ENCODE results near the gene POLR2L.

POLR2L gene

GRCh38 chr11:842370-843002, at the start of gene POLR2L, which contains the start of gene TSPAN4:
Gene POLR2L (minus strand): TSS chr11:842529. CDS start chr11:842508, 21 bp downstream.
Gene TSPAN4 (plus strand): TSS chr11:842852. CDS start chr11:850305, 7,453 bp downstream.
- peak; percentile 93 for DNase-seq (ENCODE audit: extremely low read depth, insufficient read length)
- Histone ChIP-seq H3K36me3 (ENCODE audit: control insufficient read depth, insufficient read depth, low read length) (peaks cover 19% of the 10 kb centered on the region), H3K4me3 (replicated peaks; ENCODE audit: low read depth, low read length) (peak within 1 kb of the TSS; percentile 97), H3K27me3 (replicated peaks; ENCODE audit: control insufficient read depth, insufficient read depth, low read length) (no peaks in the 10 kb centered on the region)
- no peak for TF ChIP-seq CTCF (IDR thresholded peaks at IDR 0.05; ENCODE audit: insufficient read depth, low read length, poor library complexity, severe bottlenecking)

GRCh38 chr11:890794-891540, 48.6 kb upstream of the POLR2L start:
- no peak overlapping the region for H3K4me3 ChIP-seq (replicated peaks; ENCODE audit: low read depth, low read length)
- peaks cover 6% of the 10 kb centered on the region for H3K36me3 ChIP-seq (ENCODE audit: control insufficient read depth, insufficient read depth, low read length)
- no peaks in the 10 kb centered on the region for H3K27me3 ChIP-seq (replicated peaks; ENCODE audit: control insufficient read depth, insufficient read depth, low read length)
- TF ChIP-seq CTCF (IDR thresholded peaks at IDR 0.05; ENCODE audit: insufficient read depth, low read length, poor library complexity, severe bottlenecking) = no peak
- no peak for DNase-seq (ENCODE audit: extremely low read depth, insufficient read length)

- peaks cover 6% of the 10 kb centered on the region for H3K36me3 ChIP-seq (ENCODE audit: control insufficient read depth, insufficient read depth, low read length)
- no peak for DNase-seq (ENCODE audit: extremely low read depth, insufficient read length)
- TF ChIP-seq CTCF (IDR thresholded peaks at IDR 0.05; ENCODE audit: insufficient read depth, low read length, poor library complexity, severe bottlenecking) = no peak
- no peak overlapping the region for H3K4me3 ChIP-seq (replicated peaks; ENCODE audit: low read depth, low read length)
- no peaks in the 10 kb centered on the region for H3K27me3 ChIP-seq (replicated peaks; ENCODE audit: control insufficient read depth, insufficient read depth, low read length)
These were observed 47.6 kb upstream of the POLR2L start for GRCh38 chr11:889687-890475.

GRCh38 chr11:889257-889656, 46.9 kb upstream of the POLR2L start:
- no peak for TF ChIP-seq CTCF (IDR thresholded peaks at IDR 0.05; ENCODE audit: insufficient read depth, low read length, poor library complexity, severe bottlenecking)
- no peak overlapping the region for H3K4me3 ChIP-seq (replicated peaks; ENCODE audit: low read depth, low read length)
- no peaks in the 10 kb centered on the region for H3K27me3 ChIP-seq (replicated peaks; ENCODE audit: control insufficient read depth, insufficient read depth, low read length)
- no peak for DNase-seq (ENCODE audit: extremely low read depth, insufficient read length)
- peaks cover 6% of the 10 kb centered on the region for H3K36me3 ChIP-seq (ENCODE audit: control insufficient read depth, insufficient read depth, low read length)

- peaks cover 10% of the 10 kb centered on the region for H3K36me3 ChIP-seq (ENCODE audit: control insufficient read depth, insufficient read depth, low read length)
These were observed 46.2 kb upstream of the POLR2L start for GRCh38 chr11:888310-889212.

More at GRCh38 chr11:888310-889212, 46.2 kb upstream of the POLR2L start:
- Histone ChIP-seq H3K4me3 (replicated peaks; ENCODE audit: low read depth, low read length) (no peak overlapping the region), H3K27me3 (replicated peaks; ENCODE audit: control insufficient read depth, insufficient read depth, low read length) (no peaks in the 10 kb centered on the region)
- DNase-seq (ENCODE audit: extremely low read depth, insufficient read length) = no peak
- TF ChIP-seq CTCF (IDR thresholded peaks at IDR 0.05; ENCODE audit: insufficient read depth, low read length, poor library complexity, severe bottlenecking) = no peak

Data from GM06990 (cell line).